ENCODE data around the gene USP16.

- TF ChIP-seq ZNF8 (CRISPR knock-in tag; IDR thresholded peaks at IDR 0.05) (no peak), ZFP3 (CRISPR knock-in tag; IDR thresholded peaks at IDR 0.05) (no peak), RARB (CRISPR knock-in tag; IDR thresholded peaks at IDR 0.05) (no peak), ZNF565 (CRISPR knock-in tag; conservative IDR thresholded peaks at IDR 0.05; ENCODE audit: low read depth) (no peak), ZFP30 (CRISPR knock-in tag; IDR thresholded peaks at IDR 0.05) (no peak)
Observed at GRCh38 chr21:29052224-29052623, 27.8 kb downstream of the USP16 start.
